NCI-H82 treated with DMSO at 0.1 percent for 48 hours (cell line): Measurements from ENCODE around the gene SP110.

ENCODE experiments used
- DNase-seq: peaks from one replicate; lab custom pipeline; 2025; ENCODE audit not compliant: unreplicated experiment; lab: John Stamatoyannopoulos, UW

The SP110 gene

GRCh38 chr2:230172852-230173251 is 46.9 kb downstream of the SP110 start:
- no peak for DNase-seq

GRCh38 chr2:230172156-230172555 is 47.6 kb downstream of the SP110 start:
- no peak for DNase-seq

GRCh38 chr2:230170532-230170931 is 49.3 kb downstream of the SP110 start:
- no peak for DNase-seq

- no peak for DNase-seq
Measured at GRCh38 chr2:230166557-230167170, 53.1 kb downstream of the SP110 start.

GRCh38 chr2:230164139-230164538 is 55.6 kb downstream of the SP110 start:
- DNase-seq, result no peak

DNA sequence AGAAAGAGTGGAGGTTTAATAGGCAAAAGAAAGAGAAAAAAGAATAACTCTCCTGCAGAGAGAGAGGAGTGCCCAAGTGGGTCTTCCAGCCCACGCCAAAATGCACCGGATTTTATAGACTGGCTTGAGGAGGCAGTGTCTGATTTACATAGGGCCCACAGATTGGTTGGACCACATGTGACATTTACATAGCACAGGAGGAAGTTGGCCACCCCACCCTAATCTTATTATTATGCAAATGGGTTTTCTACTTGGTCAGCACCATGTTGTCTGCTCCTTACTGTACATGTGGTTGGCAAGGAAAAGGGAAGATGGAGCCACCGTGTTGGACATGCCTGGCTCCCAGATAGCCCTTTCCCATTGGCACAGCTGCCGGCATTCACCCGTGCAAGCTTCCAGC is 56.8 kb downstream of the SP110 start:
- no peak for DNase-seq

DNA sequence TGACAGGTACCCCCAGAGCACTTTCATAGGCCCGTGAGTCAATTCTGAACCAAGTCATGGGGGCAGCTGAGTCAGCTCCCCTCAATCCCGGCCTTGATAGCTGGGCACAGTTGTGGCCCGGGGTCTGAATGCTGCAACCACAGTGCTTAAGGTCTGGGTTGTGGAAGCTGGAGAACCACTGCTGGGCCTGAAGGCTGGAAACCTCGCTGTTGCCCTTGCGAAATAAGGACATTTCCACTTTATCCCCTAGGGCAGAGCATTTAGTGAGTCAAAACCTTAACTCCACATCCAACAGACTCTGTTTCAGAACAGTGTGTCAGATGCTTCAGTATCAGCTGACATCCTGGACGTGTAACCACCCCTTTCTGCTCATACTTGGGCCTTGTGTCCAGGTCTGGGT is 58.6 kb downstream of the SP110 start:
- DNase-seq, result no peak

DNA sequence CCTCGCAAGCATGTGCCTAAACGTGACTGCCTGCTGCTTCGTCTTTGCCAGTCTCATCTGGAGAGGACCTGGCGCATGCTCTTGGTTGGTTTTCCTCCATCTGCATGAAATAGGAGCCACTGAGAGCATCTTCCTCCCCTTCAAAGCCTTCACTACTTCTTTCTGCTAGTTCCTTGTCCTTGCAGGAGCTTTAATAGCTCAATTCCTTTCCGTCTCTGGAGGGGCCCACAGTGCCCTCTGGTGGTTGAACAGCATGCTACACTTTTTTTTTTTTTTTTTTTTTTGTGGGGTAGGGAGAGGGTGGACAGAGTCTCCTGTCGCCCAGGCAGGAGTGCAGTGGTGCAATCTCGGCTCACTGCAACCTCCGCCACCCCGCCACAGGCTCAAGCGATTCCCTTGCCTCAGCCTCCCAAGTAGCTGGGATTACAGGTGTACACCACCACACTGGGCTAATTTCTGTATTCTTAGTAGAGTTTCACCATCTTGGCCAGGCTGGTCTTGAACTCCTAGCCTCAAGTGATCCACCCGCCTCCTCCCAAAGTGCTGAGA is 59.6 kb downstream of the SP110 start:
- peak; percentile 10 for DNase-seq

GRCh38 chr2:230158468-230158867 is 61.3 kb downstream of the SP110 start:
- DNase-seq, result no peak

DNA sequence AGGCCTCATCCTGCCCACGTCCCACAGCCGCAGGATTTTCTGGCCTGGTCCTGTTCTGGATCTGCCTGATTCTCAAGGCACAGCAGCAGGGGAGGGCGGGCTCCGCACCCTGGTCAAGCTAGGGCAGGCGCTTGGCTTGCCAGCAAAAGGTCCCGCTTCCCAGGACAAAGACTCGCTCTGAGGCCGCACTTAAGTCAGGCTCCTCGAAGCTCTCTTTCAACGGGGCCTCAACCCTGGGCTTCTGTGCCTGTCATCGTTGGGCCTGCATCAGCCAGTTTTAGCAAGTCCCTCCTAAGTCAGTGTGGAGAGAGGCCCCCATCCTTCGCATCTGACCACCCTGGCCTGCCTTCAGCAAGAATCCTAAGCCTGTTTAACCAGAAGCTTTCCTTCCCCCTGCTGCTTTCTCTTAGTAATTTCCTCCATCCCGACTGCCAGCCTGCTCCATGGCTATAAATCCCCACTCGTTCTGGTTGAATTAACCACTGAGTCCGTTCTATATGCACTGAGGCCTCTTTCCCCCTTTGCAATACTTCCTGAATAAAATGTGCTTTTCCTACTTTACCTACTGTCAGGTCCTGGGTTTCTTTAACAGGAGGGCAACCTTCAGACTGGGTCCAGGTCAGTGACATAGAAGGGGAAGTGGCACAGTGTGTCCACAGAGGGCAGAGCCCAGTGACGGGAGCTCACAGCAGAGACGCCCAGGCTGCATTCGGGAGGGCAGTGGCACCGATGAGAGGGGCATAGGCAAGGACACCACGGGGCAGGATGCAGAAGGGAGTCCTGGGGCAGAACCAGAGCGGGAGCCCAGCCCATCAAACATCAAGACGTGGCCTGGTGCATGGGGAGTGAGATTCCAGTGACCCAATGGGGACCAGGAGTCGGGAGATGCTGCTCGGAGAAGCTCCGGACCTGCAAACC is 62.7 kb downstream of the SP110 start:
- no peak for DNase-seq

- DNase-seq, result no peak
Measured at GRCh38 chr2:230155359-230155758, 64.4 kb downstream of the SP110 start.

DNA sequence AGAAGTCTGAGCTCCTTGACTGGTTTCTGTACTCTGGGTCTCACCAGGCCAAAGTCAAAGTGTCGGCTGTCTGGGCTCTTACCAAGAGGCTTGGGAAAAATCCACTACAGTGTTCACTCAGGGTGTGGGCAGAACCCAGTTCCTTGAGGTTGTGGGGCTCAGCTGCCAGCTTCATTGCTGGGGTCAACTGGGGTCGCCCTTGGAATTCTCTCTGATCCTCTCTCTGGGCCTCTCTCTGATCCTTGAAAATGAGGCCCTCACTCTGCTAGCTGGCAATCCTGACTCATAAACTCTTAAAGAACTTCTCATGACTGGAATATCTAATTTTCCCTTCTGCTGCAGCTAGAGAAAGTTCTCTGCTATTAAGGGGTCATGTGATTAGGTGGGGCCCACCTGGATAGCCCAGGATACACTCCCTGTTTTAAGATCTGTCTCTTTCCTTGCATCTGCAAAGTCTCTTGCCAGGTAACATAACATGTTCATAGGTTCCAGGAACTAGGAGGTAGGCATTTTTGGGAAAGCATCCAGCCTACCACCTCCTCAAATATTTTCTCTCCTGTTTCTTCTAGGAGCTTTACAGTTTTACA is 66.3 kb downstream of the SP110 start:
- DNase-seq, result no peak

GRCh38 chr2:230152334-230152733 is 67.5 kb downstream of the SP110 start:
- no peak for DNase-seq

DNA sequence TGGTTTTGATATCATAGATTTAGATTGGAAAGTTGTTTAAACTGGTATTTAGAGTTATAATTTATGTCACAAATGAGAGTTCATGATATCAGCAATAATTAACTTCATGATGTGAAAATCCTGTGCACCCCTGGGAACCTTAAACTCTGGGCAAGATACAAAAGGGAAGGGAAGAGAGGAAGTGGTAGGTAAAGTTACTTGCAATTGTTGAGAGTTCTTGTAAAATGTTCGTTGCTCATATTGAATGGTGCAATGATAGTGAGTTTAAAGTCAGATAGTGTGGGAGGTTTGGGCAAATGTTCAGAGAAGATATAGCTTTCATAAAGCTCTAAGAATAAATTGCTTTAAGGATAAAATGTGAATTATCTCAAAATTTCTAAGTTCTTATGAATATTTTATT is 75.4 kb downstream of the SP110 start:
- no peak for DNase-seq

DNA sequence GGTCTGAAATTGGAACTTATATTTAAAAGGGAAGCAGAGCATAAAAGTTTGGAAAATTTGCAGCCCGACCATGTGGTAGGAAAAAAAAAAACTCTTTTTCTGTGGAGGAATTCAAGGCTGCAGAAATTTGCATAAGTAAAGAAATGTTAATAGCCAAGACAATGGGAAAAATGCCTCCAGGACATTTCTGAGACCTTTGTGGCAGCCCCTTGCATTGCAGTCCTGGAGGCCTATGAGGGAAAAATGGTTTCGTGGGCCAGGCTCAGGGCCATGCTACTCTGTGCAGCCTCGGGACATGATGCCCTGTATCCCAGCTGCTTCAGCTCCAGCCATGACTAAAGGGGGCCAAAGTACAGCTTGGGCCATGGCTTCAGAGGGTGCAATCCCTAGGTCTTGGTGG is 79.1 kb downstream of the SP110 start:
- no peak for DNase-seq

DNA sequence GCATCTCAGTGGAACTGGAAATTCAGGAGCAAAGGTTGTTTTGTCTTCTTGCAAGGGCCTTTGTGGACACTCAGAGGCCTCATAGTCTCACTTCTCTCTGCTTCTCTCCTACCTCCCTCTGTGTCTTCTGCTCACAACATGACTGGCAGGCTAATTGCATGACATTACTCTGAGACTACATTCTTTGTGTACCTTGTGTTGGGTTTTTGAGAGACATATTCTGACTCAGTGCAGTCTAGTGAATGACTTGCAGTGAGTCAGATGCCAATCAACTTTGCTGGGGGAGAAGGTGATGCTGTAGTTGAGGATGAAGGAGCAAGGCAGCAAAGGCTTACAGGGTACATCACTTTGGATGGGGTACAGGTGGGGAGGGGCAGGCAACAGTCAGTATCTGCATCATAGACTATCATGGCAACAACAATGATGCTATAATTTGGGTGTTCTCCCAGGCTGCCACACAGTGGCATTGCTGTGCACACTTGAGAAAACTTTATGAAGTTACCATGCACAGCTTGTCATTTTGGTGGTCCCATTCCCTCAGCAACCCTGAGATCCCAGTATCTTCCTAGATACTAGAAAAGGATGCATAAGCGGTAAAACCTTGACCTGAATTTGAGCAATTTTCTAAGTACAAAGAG is 81.8 kb downstream of the SP110 start:
- DNase-seq, result no peak

- DNase-seq, result no peak
Measured at GRCh38 chr2:230135130-230135525, 84.7 kb downstream of the SP110 start.

DNA sequence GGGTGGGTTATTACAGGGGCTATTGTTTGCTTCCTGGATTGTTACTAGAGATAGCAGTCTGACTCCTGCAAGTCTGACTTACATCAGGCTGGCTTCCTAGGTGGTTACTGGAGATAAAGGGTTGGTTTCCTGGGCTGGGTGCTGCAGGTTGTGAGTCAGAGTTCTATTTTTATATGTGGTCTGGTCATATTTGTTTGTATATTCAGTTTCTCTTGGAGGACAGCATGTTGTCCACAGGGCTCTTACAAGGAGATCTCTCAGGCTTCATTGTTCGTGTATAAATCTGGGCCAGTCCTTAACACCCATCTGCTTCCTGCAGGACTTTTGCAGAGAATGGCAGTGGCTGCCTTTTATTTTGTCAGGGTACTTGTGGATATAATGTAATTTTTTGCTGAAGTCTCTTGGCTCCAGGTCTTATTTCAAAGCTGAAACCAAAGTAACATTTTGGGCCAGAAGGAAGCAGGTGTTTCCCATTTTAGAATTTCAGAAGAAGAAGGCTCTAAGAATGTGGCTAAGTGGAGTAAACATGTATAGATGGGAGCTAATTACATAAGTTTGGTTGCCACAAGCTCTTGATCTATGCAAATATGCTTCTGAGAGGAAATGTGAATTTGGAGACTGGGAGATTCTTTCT is 85.2 kb downstream of the SP110 start:
- DNase-seq, result no peak

- DNase-seq, result no peak
Measured at GRCh38 chr2:230131366-230131765, 88.4 kb downstream of the SP110 start.

- DNase-seq, result no peak
Measured at GRCh38 chr2:230130668-230131364, 89.0 kb downstream of the SP110 start.
